ENCODE results near the gene SNX25. TPM values are rescaled to one million over a fixed set of nuclear protein-coding genes. Genes with fewer than 3 reads are reported as not detected.

SNX25 gene
- total RNA-seq, 4 donors from 2014 or later: 12.4 to 92.4 (median 17.8) TPM

DNA sequence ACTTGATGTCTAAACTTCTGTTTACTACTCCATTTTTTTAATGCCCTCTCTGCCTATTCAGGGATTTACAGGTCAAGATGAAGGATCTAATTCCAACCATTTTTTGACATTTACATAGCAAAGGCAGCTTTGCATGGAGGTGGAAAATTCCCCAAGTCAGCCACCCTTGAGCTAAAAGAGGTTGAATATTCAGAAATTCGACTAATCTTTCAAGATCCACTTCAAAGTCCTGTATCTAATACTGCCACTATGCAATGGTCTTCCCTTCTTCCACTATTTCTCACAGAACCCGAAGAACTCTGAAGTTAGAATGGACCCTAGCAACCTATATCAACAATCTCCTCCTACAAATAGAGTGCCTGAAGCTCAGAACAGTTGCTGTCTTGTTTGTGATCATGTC, 27.2 kb upstream of the SNX25 start:
- no peak for DNase-seq
- TF ChIP-seq POLR2A (IDR thresholded peaks at IDR 0.05): no peak
- TF ChIP-seq, protein P1, sequence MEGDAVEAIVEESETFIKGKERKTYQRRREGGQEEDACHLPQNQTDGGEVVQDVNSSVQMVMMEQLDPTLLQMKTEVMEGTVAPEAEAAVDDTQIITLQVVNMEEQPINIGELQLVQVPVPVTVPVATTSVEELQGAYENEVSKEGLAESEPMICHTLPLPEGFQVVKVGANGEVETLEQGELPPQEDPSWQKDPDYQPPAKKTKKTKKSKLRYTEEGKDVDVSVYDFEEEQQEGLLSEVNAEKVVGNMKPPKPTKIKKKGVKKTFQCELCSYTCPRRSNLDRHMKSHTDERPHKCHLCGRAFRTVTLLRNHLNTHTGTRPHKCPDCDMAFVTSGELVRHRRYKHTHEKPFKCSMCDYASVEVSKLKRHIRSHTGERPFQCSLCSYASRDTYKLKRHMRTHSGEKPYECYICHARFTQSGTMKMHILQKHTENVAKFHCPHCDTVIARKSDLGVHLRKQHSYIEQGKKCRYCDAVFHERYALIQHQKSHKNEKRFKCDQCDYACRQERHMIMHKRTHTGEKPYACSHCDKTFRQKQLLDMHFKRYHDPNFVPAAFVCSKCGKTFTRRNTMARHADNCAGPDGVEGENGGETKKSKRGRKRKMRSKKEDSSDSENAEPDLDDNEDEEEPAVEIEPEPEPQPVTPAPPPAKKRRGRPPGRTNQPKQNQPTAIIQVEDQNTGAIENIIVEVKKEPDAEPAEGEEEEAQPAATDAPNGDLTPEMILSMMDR (IDR thresholded peaks at IDR 0.05): no peak
- no peaks in the 10 kb centered on the region for H3K4me1 ChIP-seq
- H3K4me3 ChIP-seq: no peak overlapping the region
- no peaks in the 10 kb centered on the region for H3K27me3 ChIP-seq
- no peak overlapping the region for H3K27ac ChIP-seq
- peaks cover 0 to 2% (median 0%) of the 10 kb centered on the region in 3 donors for H3K36me3 ChIP-seq
- no peaks in the 10 kb centered on the region for H3K9me3 ChIP-seq

DNA sequence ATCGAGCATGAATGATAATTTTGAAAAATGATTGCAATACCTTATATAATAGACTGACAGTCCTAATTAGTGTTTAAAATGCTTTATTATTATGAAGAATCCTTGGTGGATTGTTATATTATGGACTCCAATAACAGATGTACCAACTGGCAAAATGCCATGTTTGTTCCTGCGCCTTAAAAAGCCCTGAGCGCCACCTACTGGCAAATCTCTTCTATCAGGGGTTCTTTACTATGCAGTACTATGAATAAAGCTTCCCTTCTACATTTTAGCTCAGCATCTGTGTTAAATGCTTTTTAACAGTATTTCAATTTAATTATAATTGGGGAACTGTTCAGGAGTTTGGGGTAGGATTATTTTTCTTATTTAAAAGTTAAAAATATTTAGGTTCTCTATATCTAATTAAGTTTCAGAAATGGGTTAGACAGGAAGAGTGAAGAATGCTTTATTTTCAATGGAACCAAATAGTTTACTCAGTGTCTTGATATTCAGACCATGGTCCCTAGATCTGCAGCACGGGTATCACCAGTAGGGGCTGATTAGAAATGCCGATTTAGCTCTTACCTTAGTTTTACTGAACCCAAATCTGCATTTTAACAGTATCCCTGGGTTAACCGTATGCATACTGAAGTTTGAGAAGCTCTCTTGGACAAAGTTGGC, 25.6 kb upstream of the SNX25 start:
- H3K9me3 ChIP-seq: no peaks in the 10 kb centered on the region
- no peak overlapping the region for H3K4me3 ChIP-seq
- no peaks in the 10 kb centered on the region for H3K4me1 ChIP-seq
- H3K27me3 ChIP-seq: no peaks in the 10 kb centered on the region
- peak; percentile 56 to 95 (median 86) for DNase-seq
- peaks cover 0 to 3% (median 0%) of the 10 kb centered on the region in 3 donors for H3K36me3 ChIP-seq
- TF ChIP-seq POLR2A (IDR thresholded peaks at IDR 0.05): no peak
- TF ChIP-seq, protein P1 (IDR thresholded peaks at IDR 0.05): peak; percentile 49 to 90 (median 80)
- no peak overlapping the region for H3K27ac ChIP-seq

DNA sequence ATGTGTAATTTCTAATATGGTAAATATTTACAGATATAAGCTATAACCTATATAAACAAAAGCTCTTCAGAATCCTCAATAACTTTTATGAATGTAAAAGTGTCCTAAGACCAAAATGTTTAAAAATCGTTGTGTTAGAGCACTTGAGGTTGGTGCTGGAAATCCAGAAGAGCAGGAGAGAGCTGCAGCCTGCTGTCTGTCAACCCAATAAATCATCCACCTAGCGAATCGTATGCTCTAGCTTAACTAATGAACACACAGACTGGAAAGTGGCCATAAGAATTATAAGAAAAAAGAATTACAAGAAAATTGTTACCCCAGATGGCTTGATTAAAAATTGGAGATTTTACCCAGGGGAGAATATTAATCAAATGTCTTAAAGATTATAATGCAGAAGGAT, 22.6 kb upstream of the SNX25 start:
- no peaks in the 10 kb centered on the region for H3K4me1 ChIP-seq
- no peak for DNase-seq
- H3K9me3 ChIP-seq: no peaks in the 10 kb centered on the region
- peaks cover 0 to 20% (median 0%) of the 10 kb centered on the region in 3 donors for H3K36me3 ChIP-seq
- TF ChIP-seq, protein P1 (IDR thresholded peaks at IDR 0.05): no peak
- no peak for TF ChIP-seq POLR2A (IDR thresholded peaks at IDR 0.05)
- no peaks in the 10 kb centered on the region for H3K27me3 ChIP-seq
- no peak overlapping the region for H3K27ac ChIP-seq
- no peak overlapping the region for H3K4me3 ChIP-seq

DNA sequence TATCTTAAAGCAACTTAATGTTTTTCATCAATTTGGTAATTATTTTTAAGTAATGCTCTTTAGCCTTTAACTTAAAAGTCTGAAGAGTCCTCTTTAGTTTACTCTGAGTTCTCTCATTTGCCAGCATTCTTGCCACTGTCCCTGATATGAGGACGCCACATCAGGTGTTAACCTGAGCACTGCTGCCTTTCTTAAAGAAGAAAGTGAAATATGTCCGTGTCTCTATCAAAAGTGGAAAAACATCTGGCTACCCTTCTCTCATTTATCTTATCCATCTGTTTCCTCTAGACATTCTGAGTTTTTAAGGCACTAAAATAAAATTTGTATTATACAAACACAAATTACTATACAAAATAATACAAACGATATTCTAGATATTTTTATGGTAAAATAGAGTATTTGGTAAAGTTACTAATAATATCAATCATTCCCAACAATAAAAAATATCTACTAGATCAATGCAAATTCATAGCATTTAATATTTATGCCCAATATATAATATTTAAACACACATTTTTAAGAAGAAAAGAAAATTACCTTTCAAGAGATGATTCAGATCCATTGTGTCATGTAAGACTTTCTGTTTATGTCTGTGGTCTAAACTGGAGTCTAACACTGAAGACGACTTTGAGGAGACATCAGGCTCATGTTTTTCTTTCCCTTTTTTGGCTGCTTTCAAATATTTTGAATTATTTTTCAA, 19.6 kb upstream of the SNX25 start:
- H3K9me3 ChIP-seq: no peaks in the 10 kb centered on the region
- H3K27ac ChIP-seq: no peak overlapping the region
- H3K4me1 ChIP-seq: no peaks in the 10 kb centered on the region
- H3K36me3 ChIP-seq: peaks cover 0 to 20% (median 0%) of the 10 kb centered on the region in 3 donors
- H3K4me3 ChIP-seq: no peak overlapping the region
- no peak for DNase-seq
- TF ChIP-seq, protein P1 (IDR thresholded peaks at IDR 0.05): no peak
- no peak for TF ChIP-seq POLR2A (IDR thresholded peaks at IDR 0.05)
- H3K27me3 ChIP-seq: no peaks in the 10 kb centered on the region

DNA sequence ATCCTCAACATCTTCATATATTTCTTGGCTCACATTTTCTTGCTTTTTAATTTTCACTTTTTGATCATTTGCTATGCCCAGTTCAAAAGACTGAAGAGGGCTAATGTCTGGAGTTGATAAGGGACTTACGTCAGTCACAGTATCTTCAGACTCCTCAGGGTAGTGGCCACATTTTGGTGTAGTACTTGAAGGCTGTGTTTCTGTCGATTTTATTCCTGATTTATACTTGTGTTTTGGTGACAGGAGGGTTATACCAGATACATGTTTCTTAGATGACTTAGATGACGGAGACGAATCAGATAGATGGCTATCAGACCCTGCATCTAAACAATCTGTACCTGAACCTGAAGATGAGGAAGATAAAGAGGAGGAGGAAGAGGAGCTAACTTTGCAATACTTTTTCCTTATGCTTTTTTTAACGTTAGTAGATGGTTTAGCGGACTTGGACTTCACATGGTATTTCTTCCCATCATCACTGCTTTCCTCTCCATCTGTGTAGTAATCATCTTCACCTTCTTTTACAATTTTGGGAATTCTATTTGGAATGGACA, 19.0 kb upstream of the SNX25 start:
- Histone ChIP-seq H3K36me3 (peaks cover 0 to 20% (median 0%) of the 10 kb centered on the region in 3 donors), H3K27me3 (no peaks in the 10 kb centered on the region), H3K9me3 (no peaks in the 10 kb centered on the region), H3K4me1 (no peaks in the 10 kb centered on the region), H3K27ac (no peak overlapping the region), H3K4me3 (no peak overlapping the region)
- DNase-seq: no peak
- no peak for TF ChIP-seq POLR2A (IDR thresholded peaks at IDR 0.05)
- TF ChIP-seq, protein P1 (IDR thresholded peaks at IDR 0.05): no peak

All from Peyer's patch (tissue), 4 donors.